TTC549 (cell line): ENCODE results near the gene BBS9.
"Not testable (repeated sequence)": the region's sequence is repeated elsewhere in the genome, so short reads cannot be mapped to it uniquely, and the experiment has no call there.

Experiments used
- FAIRE-seq: peaks from 2 replicates; lab custom pipeline; 2012; peaks lifted over from hg19 to GRCh38; lab: Jason Lieb, UNC

The BBS9 gene

DNA sequence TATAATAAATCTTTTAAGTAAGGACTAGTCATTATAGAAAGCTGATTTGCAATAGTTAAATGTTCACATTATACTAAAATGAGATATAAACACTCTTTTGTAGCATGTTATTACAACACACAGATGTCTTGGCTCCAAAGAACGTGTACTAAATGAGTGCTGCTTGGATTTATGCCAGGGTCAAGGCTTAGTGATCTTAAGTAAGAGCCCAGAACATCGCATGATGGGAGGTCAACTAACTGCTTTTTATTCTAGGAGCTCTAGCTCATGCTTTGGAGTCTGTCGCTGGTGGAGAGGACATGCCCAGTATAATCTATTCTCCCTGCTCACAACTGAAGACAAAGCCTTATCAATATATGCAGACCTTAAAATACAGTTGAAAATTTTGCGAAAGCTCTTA lies 315.1 kb downstream of the BBS9 start:
- FAIRE-seq: no peak

DNA sequence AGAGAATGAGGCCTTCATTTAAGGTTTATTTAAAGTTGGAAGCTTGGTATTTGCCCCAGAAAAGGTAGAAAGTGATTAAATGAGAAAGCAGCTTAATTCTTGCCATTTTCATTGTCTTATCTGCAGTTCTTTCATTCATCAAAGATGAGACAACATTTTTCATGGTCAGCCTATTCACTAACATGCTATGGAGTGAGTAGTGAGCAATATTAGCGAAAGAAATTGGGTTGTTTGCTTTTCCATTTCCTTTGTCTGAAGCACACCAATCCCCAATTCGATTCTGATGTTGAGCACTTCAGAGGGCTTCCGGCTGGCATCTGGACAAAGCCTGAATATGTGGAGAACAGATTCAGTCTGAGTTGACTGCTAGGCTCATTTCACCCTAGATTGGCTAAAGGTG lies 317.2 kb downstream of the BBS9 start:
- FAIRE-seq: no peak

DNA sequence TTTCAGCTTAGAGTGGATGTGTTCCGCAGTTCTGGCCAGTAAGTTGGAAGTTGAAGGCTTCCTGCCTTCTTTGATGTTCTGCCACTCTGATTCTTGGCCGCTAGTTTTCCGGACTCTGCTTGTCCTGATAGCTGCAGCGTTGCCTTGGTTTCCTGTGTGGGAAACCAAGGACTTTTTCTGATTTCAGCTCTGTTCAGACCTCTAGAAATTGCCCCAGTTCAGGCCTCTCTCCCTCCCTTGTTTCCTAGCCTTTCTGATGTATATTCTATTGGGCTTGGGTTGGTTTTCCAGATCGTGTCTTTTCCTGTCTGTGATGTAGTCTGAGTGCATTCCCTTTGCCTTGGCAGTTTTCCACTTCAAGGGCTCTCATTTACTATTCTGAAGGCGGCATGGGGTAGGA lies 318.7 kb downstream of the BBS9 start:
- FAIRE-seq: no peak

DNA sequence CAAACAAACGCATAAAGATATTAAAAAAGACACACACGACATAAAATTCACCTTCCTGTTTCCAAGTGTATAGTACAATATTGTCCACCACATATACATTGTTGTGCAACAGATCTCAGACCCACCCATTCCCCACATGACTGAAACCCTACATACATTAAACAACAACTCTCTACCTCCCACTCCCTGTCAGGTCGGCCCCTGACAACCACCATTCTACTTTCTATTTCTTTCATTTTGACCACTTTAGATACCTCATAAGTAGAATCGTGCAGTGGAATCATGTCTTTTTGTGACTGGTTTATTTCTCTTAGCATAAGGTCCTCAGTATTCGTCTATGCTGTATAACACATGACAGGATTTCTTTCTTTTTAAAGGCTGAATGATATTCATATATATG lies 320.5 kb downstream of the BBS9 start:
- FAIRE-seq: no peak

DNA sequence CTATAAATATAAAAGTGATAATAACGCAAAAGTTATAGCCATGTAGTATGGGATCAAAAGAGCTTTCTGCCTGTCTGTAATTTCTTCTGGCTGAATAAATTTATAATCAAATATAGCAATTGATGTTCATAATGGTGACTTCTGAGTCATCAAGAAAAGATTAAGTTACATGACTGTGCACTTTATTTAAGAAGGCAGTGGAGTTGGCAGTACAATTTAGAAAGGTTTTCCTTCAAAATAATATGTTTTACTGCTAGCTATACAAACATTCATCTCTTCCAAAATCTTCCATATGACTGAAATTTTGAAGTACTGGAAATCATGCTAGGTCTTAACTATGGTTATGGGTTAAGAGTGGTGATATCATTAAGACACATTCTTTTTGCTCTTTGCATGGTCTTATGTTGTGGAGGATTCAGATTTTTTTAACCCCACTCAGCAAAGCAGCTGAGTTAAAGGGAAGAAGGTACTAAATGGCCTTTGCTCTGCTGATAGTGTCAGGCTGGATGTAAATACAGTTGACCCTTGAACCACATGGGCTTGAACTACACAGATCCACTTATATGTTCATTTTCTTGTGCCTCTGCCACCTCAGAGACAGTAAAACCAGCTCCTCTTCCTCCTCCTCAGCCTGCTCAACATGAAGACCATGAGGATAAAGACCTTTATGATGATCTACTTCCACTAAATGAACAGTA lies 323.6 kb downstream of the BBS9 start:
- FAIRE-seq: no peak

DNA sequence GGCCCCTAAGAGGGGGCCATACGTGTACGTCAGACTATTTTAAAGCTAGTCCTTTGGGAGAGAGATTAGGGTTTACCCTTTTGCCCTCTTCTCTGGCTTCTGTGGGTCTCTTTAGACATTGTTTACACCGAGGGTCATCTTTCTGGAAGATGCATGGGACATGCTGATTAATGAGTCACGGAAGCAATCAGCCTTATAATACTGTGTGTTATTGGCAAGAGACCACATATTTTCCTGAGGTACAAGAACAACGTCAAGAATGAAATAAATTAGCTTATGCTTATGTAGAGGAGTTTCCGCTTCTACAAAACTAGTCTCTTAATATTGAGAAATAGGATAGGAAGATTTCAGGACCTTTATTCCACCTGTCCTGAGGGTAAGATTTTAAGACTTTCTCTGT lies 327.7 kb downstream of the BBS9 start:
- FAIRE-seq: no peak

DNA sequence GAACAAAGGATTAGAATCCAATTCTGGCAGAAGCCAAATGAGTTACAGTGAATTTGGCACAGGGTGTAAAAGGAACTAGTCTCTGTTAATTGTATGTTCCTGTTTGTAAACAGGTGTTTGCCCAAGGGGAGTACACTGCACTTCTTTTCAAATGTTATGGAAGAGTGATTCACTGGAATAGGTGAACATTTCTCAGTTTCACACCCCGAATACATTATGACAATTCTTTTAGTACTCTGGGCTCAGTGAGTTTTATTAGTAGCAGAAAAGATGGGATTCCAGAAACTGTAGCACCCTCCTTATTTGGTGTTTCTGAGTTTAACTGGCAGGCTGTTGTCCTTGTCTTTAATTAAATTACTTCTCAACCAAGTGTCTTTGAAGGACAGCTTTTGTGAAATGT lies 329.2 kb downstream of the BBS9 start:
- FAIRE-seq: no peak

DNA sequence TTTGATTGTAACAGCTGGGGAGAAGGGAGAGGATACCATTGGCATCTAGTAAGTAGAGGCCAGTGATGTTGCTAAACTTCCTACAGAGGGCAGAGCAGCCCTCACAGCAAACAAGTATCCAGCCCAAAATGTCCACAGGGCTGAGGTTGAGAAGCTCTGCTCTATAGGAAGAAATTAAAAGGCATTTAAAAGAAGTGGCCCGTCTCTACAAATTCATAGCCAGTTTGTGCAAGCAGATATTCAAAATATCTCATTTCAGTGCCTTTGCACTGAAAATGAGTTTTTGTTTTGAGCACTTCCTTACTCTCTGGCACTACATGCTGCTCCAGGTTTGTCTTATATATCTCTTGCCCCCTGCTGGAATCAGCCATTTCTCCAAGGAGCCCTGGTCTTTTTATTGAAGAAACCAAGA lies 330.0 kb downstream of the BBS9 start:
- no peak for FAIRE-seq

DNA sequence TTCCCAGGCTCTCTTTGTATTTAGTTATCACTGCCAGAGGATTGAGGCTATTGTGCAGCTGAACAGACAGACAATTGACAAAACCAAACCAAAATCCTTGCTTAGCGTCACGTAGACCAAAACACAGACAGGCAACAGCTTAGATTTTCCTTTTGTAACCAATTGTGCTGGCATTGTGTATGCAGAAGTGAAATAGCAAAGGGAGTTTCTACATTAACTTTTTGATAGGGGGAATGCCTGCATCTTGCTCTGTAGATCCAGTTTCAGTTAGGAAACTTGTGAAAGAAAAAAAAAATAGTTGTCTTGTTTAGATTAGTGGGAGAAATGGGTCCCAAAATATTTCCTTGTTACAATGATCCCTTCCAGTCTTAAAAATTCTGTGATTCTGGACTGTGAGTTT lies 333.8 kb downstream of the BBS9 start:
- FAIRE-seq: no peak

DNA sequence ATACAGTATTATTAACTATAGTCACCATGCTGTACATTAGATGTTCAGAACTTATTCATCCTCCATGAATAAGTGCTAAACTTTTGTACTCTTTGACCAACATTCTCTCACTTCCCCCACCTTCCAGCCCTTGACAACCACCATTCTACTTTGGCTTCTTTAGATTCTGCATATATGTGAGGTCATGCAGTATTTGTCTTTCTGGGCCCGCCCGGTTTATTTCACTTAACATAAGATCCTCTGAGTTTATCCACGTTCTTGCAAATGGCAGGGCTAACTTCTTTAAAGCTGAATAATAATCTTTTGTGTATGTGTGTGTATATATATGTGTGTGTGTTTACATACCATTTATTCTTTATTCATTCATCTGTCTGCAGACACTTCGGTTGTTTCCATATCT lies 336.8 kb downstream of the BBS9 start:
- no peak for FAIRE-seq

DNA sequence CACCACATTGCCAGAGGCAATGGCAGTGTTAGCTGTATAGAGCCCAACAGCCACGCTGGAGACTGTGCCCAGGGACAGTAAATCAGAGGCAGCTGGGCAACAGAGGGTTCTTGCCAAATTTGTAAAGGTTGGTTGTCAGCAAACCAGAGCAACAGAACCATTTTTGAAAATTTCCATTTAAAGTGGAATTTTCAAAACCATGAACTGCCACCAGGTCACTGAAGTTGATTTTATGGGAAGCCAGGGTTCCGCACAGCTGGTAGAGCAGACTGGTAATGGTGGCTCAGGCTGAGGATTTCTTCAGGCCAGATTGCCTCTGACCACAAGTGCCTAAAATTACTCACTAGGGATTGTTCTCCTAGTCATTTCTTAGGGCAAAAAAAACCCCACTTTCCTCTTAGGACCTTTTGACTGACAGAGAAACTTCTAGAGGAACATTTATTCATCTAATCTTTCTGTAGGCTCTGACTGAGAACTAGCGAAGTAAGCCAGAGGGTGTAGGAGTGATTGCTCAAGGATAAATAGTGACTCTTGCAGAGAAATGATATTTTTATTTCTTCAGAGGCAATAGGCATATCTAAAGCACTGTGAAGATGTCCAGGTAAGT lies 342.4 kb downstream of the BBS9 start:
- no peak for FAIRE-seq

DNA sequence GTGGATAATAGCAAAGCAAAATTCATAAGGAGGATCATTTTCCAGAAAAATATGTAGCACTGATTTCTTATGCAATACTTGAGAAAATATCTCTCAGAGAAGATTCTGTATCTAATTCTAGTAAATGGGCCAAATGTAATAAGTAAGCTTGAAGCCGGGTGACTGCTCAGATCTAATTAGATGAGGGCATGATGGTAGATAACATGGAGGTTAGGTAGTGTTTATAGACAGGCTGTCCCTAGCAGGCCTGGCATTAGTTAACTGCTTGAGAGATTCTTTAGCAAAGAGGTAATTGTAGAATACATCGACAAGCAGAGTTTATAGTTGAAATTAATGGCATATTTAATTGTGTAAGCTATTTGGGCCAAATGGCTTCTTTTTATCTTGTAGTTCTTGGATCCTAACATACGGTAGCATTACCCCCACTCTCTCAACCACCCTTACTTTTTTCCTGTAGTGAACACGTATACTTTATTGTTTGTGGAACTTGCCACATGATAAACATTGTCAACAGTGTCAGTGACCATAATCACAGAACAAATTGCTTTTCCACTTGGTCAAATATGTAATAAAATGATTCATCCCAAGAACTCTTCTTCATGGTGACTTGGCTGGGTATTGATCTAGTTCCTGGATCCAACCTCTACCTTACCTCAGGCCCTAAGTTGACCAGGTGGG lies 343.1 kb downstream of the BBS9 start:
- FAIRE-seq: no peak

DNA sequence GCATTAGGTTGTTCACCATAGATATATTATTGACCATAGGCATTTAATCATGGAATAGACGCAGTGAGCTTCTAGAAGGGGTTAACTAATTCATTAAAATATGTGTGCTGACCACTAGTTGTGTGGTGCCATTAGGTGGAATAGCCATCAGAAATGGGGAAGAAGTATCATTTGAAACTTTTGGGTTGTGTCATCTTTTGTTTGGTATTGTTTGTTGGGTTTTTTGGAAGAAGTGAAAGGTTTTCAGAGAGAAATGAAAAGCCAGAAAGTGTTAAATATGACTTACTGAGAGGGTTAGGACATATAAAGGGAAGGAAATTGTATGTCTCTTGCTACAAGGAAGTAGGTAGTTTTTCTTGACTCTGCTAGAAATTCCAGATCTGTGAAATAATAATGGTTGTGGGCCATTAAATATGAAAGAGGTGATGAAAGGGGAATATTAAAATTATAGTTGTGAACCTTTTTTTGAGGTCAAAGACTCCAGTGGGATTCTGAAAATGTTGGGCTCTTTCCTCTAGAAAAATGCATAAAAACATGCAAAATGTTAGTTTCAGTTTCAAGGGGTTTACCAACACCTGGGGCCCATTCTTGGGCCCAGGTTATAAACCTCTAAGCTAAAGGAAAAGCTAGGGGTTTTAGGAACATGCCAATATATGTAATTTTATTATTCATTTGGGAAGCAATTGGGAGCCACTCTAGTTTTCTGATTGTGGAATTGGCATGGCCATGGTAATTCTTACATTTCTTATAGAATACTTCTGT lies 348.5 kb downstream of the BBS9 start:
- FAIRE-seq: no peak

DNA sequence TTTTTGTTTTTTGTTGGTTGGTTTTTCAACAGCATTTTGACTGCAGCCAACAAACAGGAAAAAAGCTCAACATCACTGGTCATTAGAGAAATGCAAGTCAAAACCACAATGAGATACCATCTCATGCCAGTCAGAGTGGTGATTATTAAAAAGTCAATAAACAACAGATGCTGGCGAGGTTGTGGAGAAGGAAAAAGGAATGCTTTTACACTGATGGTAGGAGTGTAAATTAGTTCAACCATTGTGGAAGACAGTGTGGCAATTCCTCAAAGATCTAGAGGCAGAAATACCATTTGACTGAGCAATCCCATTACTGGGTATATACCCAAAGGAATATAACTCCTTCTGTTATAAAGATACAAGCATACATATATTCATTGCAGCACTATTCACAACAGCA lies 355.1 kb downstream of the BBS9 start:
- not testable (repeated sequence) for FAIRE-seq

DNA sequence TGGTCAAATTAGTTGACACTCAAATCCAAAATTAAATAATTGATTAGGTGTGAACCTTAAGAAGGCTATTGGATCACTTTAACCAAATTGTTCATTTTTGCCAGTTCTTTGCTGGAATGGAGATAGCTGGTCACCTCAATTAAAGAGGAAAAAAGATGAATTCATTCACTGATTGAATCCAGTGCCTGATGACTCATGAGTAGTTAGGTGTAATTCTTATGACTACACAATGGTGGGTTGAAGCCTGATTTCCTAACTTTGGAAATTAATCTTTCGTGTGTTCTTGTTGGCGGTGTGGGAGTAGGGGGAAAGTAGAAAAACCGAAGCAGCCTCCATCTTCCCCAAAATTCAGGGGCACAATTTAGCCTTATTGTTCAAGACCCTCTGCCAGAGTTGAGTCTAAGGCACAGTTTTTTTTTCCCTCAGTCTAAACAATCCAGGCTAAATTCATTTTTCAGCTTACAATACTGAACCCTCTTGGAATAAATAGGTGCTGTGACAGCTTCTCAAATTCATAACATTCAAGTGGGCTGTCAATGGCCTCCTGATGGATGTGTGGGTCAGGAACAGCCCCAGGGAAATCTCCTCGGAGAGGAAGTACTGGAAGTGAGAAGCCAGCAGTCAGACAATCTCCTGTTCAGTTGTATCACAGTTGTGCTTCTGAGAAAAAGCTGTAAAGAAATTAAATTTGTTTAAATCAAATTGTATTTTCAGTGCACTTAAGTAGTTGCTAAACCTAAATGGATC lies 356.6 kb downstream of the BBS9 start:
- FAIRE-seq: no peak

DNA sequence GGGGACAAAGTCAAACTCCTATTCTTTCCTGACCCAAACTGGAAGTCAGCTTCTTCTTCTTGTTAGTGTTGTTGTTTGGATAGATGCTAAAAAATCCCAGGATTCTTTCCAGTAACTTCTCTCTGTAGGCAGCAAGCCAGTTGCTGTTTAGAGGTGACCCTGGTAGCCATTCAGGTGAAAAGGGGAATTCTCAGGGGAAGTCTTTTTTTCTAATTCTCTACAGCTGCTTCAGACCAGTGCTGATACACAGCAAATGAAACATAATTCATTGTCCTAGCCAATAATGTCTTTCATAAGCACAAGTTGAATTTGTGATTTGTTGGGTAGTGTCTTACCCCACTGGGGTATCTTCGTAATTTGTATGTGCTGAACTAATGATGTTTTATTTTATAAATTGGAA lies 357.3 kb downstream of the BBS9 start:
- no peak for FAIRE-seq

DNA sequence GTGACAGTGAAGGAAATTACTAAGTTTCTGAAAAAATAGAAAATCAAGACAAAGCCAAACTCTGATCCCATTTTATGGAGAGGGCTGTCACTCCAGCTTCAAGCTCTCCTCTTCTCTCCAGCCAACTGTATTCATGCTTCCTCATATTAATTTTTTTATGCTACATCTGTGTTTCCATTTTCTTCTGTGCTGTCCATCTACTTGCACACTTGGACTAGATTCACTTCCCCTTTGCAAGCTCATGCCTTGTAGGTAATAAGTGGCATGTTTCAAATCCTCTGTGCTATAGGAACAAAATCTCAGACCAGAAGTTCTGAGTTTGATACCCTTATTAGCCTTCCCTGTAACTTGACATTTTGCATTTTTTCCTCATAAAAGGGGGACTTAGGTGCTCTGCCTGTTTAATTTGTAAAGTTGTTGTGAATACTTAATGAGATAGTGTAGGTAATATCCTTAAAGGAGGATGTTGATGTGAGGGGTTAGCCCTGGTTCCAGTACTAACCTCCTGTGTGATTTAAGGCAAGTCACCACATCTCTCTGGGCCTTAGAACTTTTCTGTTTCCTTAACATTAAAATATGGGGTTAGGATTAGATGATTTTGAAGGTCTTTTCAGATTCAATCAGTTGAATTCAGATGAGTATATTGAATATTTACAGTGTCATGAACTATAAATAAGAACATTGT lies 358.8 kb downstream of the BBS9 start:
- FAIRE-seq: no peak

DNA sequence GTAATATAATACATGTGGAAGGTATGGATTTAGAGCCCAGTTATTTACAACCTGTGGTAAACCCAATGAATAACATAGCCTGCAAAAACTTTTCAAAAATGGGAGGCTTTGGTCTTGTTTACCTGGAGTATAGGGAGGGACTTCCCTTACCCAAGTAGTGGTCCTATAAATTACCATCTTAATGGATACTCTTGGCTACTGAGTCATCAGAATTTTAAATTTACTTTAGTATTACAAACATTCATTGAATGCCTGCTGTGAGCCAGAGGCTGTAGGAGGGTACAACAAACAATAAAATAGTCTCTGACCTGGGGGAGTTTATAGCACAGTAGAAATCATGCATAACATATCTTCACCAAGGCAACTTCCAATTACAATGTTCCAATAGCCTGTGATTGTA lies 365.1 kb downstream of the BBS9 start:
- no peak for FAIRE-seq

DNA sequence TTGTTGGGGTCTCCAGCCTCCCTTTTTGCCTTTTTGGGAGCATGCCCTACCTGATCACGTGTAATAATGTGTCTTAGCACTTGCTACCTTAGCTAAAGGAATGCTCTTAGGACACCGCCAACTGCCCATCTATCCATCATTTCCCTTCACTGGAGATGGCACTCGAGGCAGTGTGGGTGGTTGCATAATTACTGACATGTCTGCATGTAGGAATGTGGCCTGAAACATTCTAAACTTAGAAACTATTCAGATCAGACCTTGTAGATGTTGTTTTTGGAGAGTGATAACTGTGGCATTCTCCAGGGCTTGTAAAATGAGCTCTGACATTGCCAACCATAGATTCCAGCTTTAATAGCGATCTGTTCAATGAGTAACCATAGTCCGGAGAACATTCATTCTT lies 365.8 kb downstream of the BBS9 start:
- no peak for FAIRE-seq

DNA sequence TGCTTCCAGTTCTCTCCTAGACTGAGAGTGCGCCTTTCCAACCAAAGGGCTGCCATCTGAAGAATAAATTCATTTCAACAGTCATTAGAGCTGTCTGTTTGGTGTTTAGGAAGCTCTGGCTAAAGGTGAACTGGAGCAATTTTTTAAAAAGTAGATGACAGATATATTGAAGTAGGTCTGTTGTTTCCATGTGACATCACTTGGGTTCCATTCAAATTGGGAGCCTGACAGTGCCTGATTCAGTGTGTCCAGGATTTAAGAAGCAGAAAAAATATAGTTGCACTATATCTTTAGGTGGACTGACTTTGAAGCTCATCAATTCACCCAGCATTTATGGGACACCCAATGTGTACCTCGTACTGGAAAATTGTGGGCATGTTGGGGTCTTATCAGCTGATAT lies 367.7 kb downstream of the BBS9 start:
- FAIRE-seq: no peak
